K562 (cell line): ENCODE results near the gene APCDD1. TPM values are rescaled to one million over a fixed set of nuclear protein-coding genes. Genes with fewer than 3 reads are reported as not detected.
A peak's percentile ranks its signal among the peaks of the same experiment; 100 is the strongest.

Experiments
- ATAC-seq: fragments of 200-7000 bp; cut with Tn5 transposase; 3 replicates; pipeline ENCODE4 v1.9.1; 2020; ENCODE audit warnings: moderate library complexity
- BruUV-seq: library from RNA; stranded (reverse); fragments of 400-500 nt; replicated peaks from 2 replicates; lab custom pipeline; 2021; lab: Mats Ljungman, UMichigan
- CTCF ChIA-PET: fragments of 300-600 bp; formaldehyde crosslinking; extraction: SDS; loops from one replicate; lab custom pipeline; 2021; ENCODE audit warnings: low intra/inter-chr PET ratio; lab: Yijun Ruan, JAX
- POLR2A ChIA-PET: fragments of 300-600, 350-650 bp; sonication (Branson Sonifier 250); formaldehyde crosslinking; extraction: SDS; loops from one replicate; lab custom pipeline; 2021; ENCODE audit warnings: antibody characterized with exemption, inconsistent platforms; lab: Yijun Ruan, JAX
- DNase-seq, 4 experiments: peaks; one replicate each; pipeline versions ENCODE4 v3.0.0 to v3.0.0-alpha.2; 2011 to 2018; ENCODE audit warnings: low spot score in 3 of 4, mixed read lengths in 3 of 4; ENCODE audit errors: extremely low read depth in 1 of 4
- FAIRE-seq: peaks from 2 replicates; lab custom pipeline; 2011; peaks lifted over from hg19 to GRCh38; lab: Jason Lieb, UNC
- H2AFZ ChIP-seq: 2 replicates; pipeline ENCODE4 v1.6.0; 2011; ENCODE audit warnings: low read depth, low read length, control low read depth, inconsistent platforms
- H3K27ac ChIP-seq: fragments of 200-600 bp; 3 replicates; pipeline ENCODE4 v1.8.0; 2011; ENCODE audit warnings: low read depth, mild to moderate bottlenecking, control low read depth, inconsistent platforms, low read length, moderate library complexity, mixed read lengths; ENCODE audit errors: extremely low read depth
- H3K27me3 ChIP-seq, 2 experiments: fragments of 300-600 bp in 1 of 2; 2 replicates in 1 of 2; 3 replicates in 1 of 2; pipeline versions ENCODE4 v1.6.0 to v1.8.0; 2011; ENCODE audit warnings: inconsistent platforms in 2 of 2, low read length in 2 of 2, mild to moderate bottlenecking in 1 of 2, mixed read lengths in 1 of 2, moderate library complexity in 1 of 2; ENCODE audit not compliant: control insufficient read depth in 2 of 2, insufficient read depth in 2 of 2
- H3K36me3 ChIP-seq: fragments of 300-600 bp; 3 replicates; pipeline ENCODE4 v1.8.0; 2011; ENCODE audit warnings: mild to moderate bottlenecking, low read length, inconsistent platforms; ENCODE audit not compliant: control insufficient read depth, insufficient read depth
- H3K4me1 ChIP-seq, 2 experiments: fragments of 200-600 bp in 1 of 2; replicated peaks in 1 of 2; 2 replicates in 1 of 2; 3 replicates in 1 of 2; pipeline versions ENCODE4 v1.5.1 to v1.8.0; 2011; ENCODE audit warnings: inconsistent platforms in 2 of 2, low read length in 2 of 2, mild to moderate bottlenecking in 1 of 2, mixed read lengths in 1 of 2, moderate library complexity in 1 of 2; ENCODE audit not compliant: control insufficient read depth in 2 of 2, insufficient read depth in 2 of 2
- H3K4me2 ChIP-seq: 2 replicates; pipeline ENCODE4 v1.6.1; 2011; ENCODE audit warnings: low read length, control low read depth, inconsistent platforms, mixed read lengths; ENCODE audit not compliant: insufficient read depth
- H3K4me3 ChIP-seq: fragments of 200-600 bp; sonication (generic), shearing (Covaris generic); 2 replicates; pipeline ENCODE4 v1.5.1; 2016; ENCODE audit warnings: control low read depth, inconsistent platforms
- H3K79me2 ChIP-seq: fragments of 200-600 bp; 3 replicates; pipeline ENCODE4 v1.8.0; 2011; ENCODE audit warnings: low read length, inconsistent platforms; ENCODE audit not compliant: control insufficient read depth, insufficient read depth
- H3K9ac ChIP-seq, 2 experiments: 2 replicates each; pipeline versions ENCODE4 v1.6.0 to v1.6.1; 2011; ENCODE audit warnings: low read depth in 2 of 2, low read length in 2 of 2, control low read depth in 1 of 2, inconsistent platforms in 1 of 2, mild to moderate bottlenecking in 1 of 2, mixed read lengths in 1 of 2; ENCODE audit not compliant: insufficient read depth in 1 of 2
- H3K9me1 ChIP-seq: one replicate; pipeline ENCODE4 v1.6.0; 2011; ENCODE audit warnings: inconsistent platforms, mild to moderate bottlenecking, low read length, moderate library complexity; ENCODE audit not compliant: control insufficient read depth, insufficient read depth
- H3K9me3 ChIP-seq: replicated peaks from 2 replicates; pipeline ENCODE4 v1.5.1; 2011; ENCODE audit warnings: low read depth, low read length, inconsistent platforms; ENCODE audit not compliant: control insufficient read depth, insufficient read depth
- H4K20me1 ChIP-seq: replicated peaks from 2 replicates; pipeline ENCODE4 v1.6.1; 2011; ENCODE audit warnings: low read length, inconsistent platforms, mixed read lengths; ENCODE audit not compliant: control insufficient read depth, insufficient read depth
- CCNT2 ChIP-seq: IDR thresholded peaks from 2 replicates; pipeline ENCODE4 v1.6.1; 2011; ENCODE audit warnings: borderline replicate concordance, low read depth, mild to moderate bottlenecking, moderate library complexity, mixed read lengths, low read length; ENCODE audit not compliant: insufficient read length; ENCODE audit errors: extremely low read depth
- EZH2 ChIP-seq: IDR thresholded peaks from 2 replicates; pipeline ENCODE4 v1.6.1; 2012; ENCODE audit warnings: low read depth, mild to moderate bottlenecking, inconsistent platforms, low read length, borderline replicate concordance
- FOXK1 ChIP-seq: sonication (generic); formaldehyde crosslinking; IDR thresholded peaks from 2 replicates; pipeline ENCODE4 v1.8.0; 2022; ENCODE audit warnings: missing genetic modification reagents, mild to moderate bottlenecking, borderline replicate concordance
- GATA2 ChIP-seq: sonication (generic); formaldehyde crosslinking; IDR thresholded peaks from 2 replicates; pipeline ENCODE4 v1.4.0; 2020; ENCODE audit warnings: mild to moderate bottlenecking, missing genetic modification reagents
- HDAC2 ChIP-seq: fragments of 450-650 bp; IDR thresholded peaks from 2 replicates; pipeline ENCODE4 v1.6.1; 2016; ENCODE audit warnings: mild to moderate bottlenecking
- LEF1 ChIP-seq: fragments of 450-650 bp; IDR thresholded peaks from 2 replicates; pipeline ENCODE4 v1.6.1; 2016; ENCODE audit warnings: mild to moderate bottlenecking
- PTRF ChIP-seq: fragments of 450-650 bp; IDR thresholded peaks from 2 replicates; pipeline ENCODE4 v1.6.1; 2016; ENCODE audit warnings: mild to moderate bottlenecking, missing genetic modification characterization, missing compliant biosample characterization
- PURB ChIP-seq: sonication (generic); formaldehyde crosslinking; IDR thresholded peaks from 2 replicates; pipeline ENCODE4 v1.9.0; 2021; ENCODE audit warnings: low read depth, mild to moderate bottlenecking, missing genetic modification reagents
- SREBF1 ChIP-seq: fragments of 150-350 bp; IDR thresholded peaks from 2 replicates; pipeline ENCODE4 v1.6.1; 2014; ENCODE audit warnings: antibody characterized with exemption, low read depth, low read length, borderline replicate concordance
- YBX1 ChIP-seq: fragments of 450-650 bp; IDR thresholded peaks from 2 replicates; pipeline ENCODE4 v1.7.1; 2016; ENCODE audit warnings: mild to moderate bottlenecking
- ZNF217 ChIP-seq: sonication (generic); formaldehyde crosslinking; IDR thresholded peaks from 2 replicates; pipeline ENCODE4 v1.8.0; 2022; ENCODE audit warnings: mild to moderate bottlenecking, missing genetic modification reagents
- WGBS: fragments of 100-300 bp; shearing (Covaris generic); methylation state at CpG from one replicate; pipeline ENCODE4 v1.1.6; 2016; ENCODE audit warnings: low coverage, mixed read lengths; ENCODE audit not compliant: insufficient coverage; ENCODE audit errors: missing lambda C conversion rate; 5-methylcytosine and 5-hydroxymethylcytosine counted together
- in situ Hi-C: fragments of 300-500 bp; cut with MboI; formaldehyde crosslinking; loops from 4 replicates; pipeline ENCODE4 v1.15.0; 2018; ENCODE audit warnings: inconsistent platforms, mixed read lengths
- intact Hi-C: fragments of 100-400 bp; cut with micrococcal nuclease; formaldehyde crosslinking; loops from 2 replicates; pipeline ENCODE4 v1.14.2; 2022
- polyA plus RNA-seq, 8 experiments: library from polyadenylated mRNA; depleted of rRNA in 4 of 8; stranded (reverse) in 5 of 8; unstranded in 3 of 8; fragments of >200 nt; fragmentation: Nextera tagmentation in 2 of 8; fragmentation: Illumina TruSeq in 1 of 8; extraction: Ambion mirVana in 2 of 8; extraction: Trizol in 1 of 8; gene quantifications; 2 replicates each; pipeline versions ENCODE4 v1.2.1 to v1.2.3, GENCODE V29; 2011 to 2014; ENCODE audit warnings: inconsistent platforms in 1 of 8, missing spikeins in 1 of 8
- total RNA-seq, 7 experiments: library from RNA; depleted of rRNA in 6 of 7; stranded (reverse); fragments of >200 nt in 6 of 7; fragmentation: Illumina TruSeq in 2 of 7; extraction: Trizol in 2 of 7; gene quantifications; 2 replicates each; pipeline versions ENCODE4 v1.2.1 to v1.2.3, GENCODE V29; 2011 to 2021; ENCODE audit warnings: low replicate concordance in 1 of 7
- TF ChIP-seq, protein P1 (sequence below): fragments of 250-450 bp; sonication (Bioruptor Pico); IDR thresholded peaks from 2 replicates; pipeline ENCODE4 v1.8.0; 2022; ENCODE audit warnings: moderate library complexity, mild to moderate bottlenecking, inconsistent platforms
- TF ChIP-seq, protein P2 (sequence below): sonication (generic); formaldehyde crosslinking; IDR thresholded peaks from 2 replicates; pipeline ENCODE4 v1.9.0; 2022; ENCODE audit warnings: mild to moderate bottlenecking, missing genetic modification reagents
- TF ChIP-seq, protein P3 (sequence below): sonication (generic); formaldehyde crosslinking; IDR thresholded peaks from 2 replicates; pipeline ENCODE4 v1.8.1; 2023; ENCODE audit warnings: mild to moderate bottlenecking, missing genetic modification reagents, moderate library complexity

Gene APCDD1
- total and polyA plus RNA-seq, 9 of the 15 experiments (the other 6 are each of a cell fraction or from before 2014, with no cell fraction given) = 0.07 TPM; not detected in 8

DNA sequence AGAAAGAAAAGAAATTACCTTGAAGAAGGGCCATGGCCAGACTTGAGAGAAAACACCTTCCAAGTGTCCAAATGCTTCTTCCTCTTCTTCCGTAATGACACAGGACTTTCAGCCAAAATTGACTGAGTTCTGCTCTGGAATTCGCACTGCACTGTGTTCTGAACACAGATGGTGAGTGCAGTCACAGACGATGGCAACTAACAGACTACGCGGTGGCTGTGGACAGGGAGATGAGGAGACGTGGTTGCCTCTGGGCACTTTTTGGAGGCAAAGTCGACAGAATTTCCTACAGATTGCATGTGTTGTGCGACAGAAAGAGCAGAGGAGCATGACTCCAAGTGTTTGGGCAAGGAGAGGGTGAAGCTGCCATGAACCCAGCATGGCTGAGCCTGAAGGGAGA is 67.1 kb downstream of the APCDD1 start:
- Histone ChIP-seq H3K27me3 (peaks cover 10 to 22% of the 10 kb centered on the region in 2 experiments; a peak in 4 of 5 replicates), H3K36me3 (no peaks in the 10 kb centered on the region), H2AFZ (peak overlapping the region; percentile 43), H4K20me1 (peaks cover 4% of the 10 kb centered on the region; the same call in 1 of the 2 replicates), H3K9me3 (no peaks in the 10 kb centered on the region), H3K4me1 (peaks cover 6% of the 10 kb centered on the region in 2 experiments; a peak in 2 of 5 replicates), H3K9me1 (no peaks in the 10 kb centered on the region), H3K4me2 (no peak overlapping the region), H3K27ac (no peak overlapping the region)
- POLR2A ChIA-PET = interaction anchor here (1.0 kb wide), 1 partner anchor 15 kb away, joined by 3 read pairs; no protein-coding TSS in a partner anchor
- 34% methylated on average over 8 of the region's 8 CpGs for WGBS
- FAIRE-seq (no peak), ATAC-seq (no peak), DNase-seq (no peak)
- in situ Hi-C loops (loop anchor here (5.0 kb wide), 1 partner anchor 549 kb away; no protein-coding TSS in a partner anchor), intact Hi-C loops (loop anchor here (5.0 to 10.0 kb wide), 2 partner anchors 534 to 817 kb away; partner anchors contain the start of gene RAB31)
- CTCF ChIA-PET = no interaction called here
- TF ChIP-seq YBX1 = no peak
- TF ChIP-seq EZH2 = no peak
- TF ChIP-seq, all 486 proteins: peak for 0
- H3K9ac ChIP-seq = no peak overlapping the region
- H3K4me3 ChIP-seq = no peak overlapping the region
- BruUV-seq = no TSS peak
- peaks cover 5% of the 10 kb centered on the region for H3K79me2 ChIP-seq

DNA sequence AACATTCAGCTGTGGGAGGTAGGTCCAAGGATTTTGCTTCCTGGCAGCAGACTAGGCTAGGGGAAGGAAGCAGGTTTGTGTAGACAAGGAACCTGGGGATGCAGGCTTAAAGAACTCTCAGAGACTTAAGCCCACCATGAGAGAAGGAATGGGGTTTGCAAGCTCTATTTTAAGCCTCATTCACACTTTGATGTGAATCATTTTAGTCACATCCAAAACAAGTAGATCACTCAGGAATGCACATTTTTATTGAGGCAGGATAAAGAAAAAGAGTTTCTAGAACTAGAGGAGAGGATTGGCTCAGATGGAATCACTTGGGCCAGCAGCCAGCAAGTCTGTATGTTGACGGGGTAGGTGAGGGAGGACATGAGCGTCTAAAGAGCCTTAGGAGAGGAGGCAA is 68.1 kb downstream of the APCDD1 start:
- FAIRE-seq (no peak), ATAC-seq (no peak), DNase-seq (no peak)
- in situ Hi-C loops (loop anchor here (5.0 kb wide), 1 partner anchor 550 kb away; no protein-coding TSS in a partner anchor), intact Hi-C loops (loop anchor here (5.0 to 10.0 kb wide), 2 partner anchors 535 to 818 kb away; partner anchors contain the start of gene RAB31)
- H3K4me2 ChIP-seq = no peak overlapping the region
- BruUV-seq = no TSS peak
- WGBS = 35% methylated on average over 2 of the region's 2 CpGs
- H4K20me1 ChIP-seq = peaks cover 5% of the 10 kb centered on the region; the same call in 1 of the 2 replicates
- peaks cover 7 to 12% of the 10 kb centered on the region in 2 experiments; a peak in 3 of 5 replicates for H3K27me3 ChIP-seq
- H3K9ac ChIP-seq = no peak overlapping the region
- H3K27ac ChIP-seq = no peak overlapping the region
- H3K9me3 ChIP-seq = no peaks in the 10 kb centered on the region
- peaks cover 14% of the 10 kb centered on the region for H3K79me2 ChIP-seq
- POLR2A ChIA-PET = no interaction called here
- H3K4me1 ChIP-seq = peaks cover 6% of the 10 kb centered on the region in 2 experiments; a peak in 3 of 5 replicates
- no peaks in the 10 kb centered on the region for H3K36me3 ChIP-seq
- H3K9me1 ChIP-seq = no peaks in the 10 kb centered on the region
- CTCF ChIA-PET = no interaction called here
- no peak overlapping the region for H3K4me3 ChIP-seq
- H2AFZ ChIP-seq = no peak overlapping the region
- TF ChIP-seq FOXK1 (CRISPR knock-in tag) (no peak), LEF1 (no peak), GATA2 (CRISPR knock-in tag) (no peak), HDAC2 (no peak), SREBF1 (no peak), PTRF (tag) (no peak), ZNF217 (CRISPR knock-in tag) (no peak), PURB (CRISPR knock-in tag) (no peak), CCNT2 (no peak)
- TF ChIP-seq, protein P1, sequence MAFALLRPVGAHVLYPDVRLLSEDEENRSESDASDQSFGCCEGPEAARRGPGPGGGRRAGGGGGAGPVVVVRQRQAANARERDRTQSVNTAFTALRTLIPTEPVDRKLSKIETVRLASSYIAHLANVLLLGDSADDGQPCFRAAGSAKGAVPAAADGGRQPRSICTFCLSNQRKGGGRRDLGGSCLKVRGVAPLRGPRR (CRISPR knock-in tag) = no peak
- TF ChIP-seq, protein P2, sequence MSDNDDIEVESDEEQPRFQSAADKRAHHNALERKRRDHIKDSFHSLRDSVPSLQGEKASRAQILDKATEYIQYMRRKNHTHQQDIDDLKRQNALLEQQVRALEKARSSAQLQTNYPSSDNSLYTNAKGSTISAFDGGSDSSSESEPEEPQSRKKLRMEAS (CRISPR knock-in tag) = no peak
- TF ChIP-seq, protein P3, sequence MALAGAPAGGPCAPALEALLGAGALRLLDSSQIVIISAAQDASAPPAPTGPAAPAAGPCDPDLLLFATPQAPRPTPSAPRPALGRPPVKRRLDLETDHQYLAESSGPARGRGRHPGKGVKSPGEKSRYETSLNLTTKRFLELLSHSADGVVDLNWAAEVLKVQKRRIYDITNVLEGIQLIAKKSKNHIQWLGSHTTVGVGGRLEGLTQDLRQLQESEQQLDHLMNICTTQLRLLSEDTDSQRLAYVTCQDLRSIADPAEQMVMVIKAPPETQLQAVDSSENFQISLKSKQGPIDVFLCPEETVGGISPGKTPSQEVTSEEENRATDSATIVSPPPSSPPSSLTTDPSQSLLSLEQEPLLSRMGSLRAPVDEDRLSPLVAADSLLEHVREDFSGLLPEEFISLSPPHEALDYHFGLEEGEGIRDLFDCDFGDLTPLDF (CRISPR knock-in tag) = no peak
